KMS-11 (cell line): ENCODE measurements around the gene STAC.

Experiments used
- H2AFZ ChIP-seq: fragments of 200-600 bp; sonication (generic); 2 replicates; pipeline ENCODE4 v1.6.1; 2016; ENCODE audit warnings: antibody characterized with exemption, mixed run types, low read depth
- H3K27ac ChIP-seq: fragments of 200-600 bp; sonication (generic); 2 replicates; pipeline ENCODE4 v1.6.1; 2016; ENCODE audit warnings: mild to moderate bottlenecking, mixed run types
- H3K27me3 ChIP-seq: fragments of 200-600 bp; sonication (generic); 2 replicates; pipeline ENCODE4 v1.6.1; 2017; ENCODE audit warnings: mild to moderate bottlenecking, low read depth, mixed run types, moderate library complexity; ENCODE audit not compliant: insufficient read depth
- H3K36me3 ChIP-seq: fragments of 200-600 bp; sonication (generic); 2 replicates; pipeline ENCODE4 v1.6.1; 2017; ENCODE audit warnings: mild to moderate bottlenecking, mixed run types; ENCODE audit not compliant: insufficient read depth
- H3K4me1 ChIP-seq: fragments of 200-600 bp; sonication (generic); 2 replicates; pipeline ENCODE4 v1.6.1; 2016; ENCODE audit warnings: mild to moderate bottlenecking, low read depth, mixed run types; ENCODE audit not compliant: poor library complexity, severe bottlenecking
- H3K4me2 ChIP-seq: fragments of 200-600 bp; sonication (generic); 2 replicates; pipeline ENCODE4 v1.7.0; 2016; ENCODE audit warnings: mild to moderate bottlenecking, mixed run types
- H3K4me3 ChIP-seq: fragments of 200-600 bp; sonication (generic); IDR thresholded peaks from 2 replicates; pipeline ENCODE4 v1.6.1; 2017; ENCODE audit warnings: low read depth, low read length, mixed read lengths; ENCODE audit not compliant: insufficient read depth
- H3K79me2 ChIP-seq: fragments of 200-600 bp; sonication (generic); 2 replicates; pipeline ENCODE4 v1.6.1; 2016; ENCODE audit warnings: low read depth, mixed run types; ENCODE audit not compliant: insufficient read depth
- H3K9ac ChIP-seq: fragments of 200-600 bp; sonication (generic); 2 replicates; pipeline ENCODE4 v1.6.1; 2016; ENCODE audit warnings: mild to moderate bottlenecking, mixed run types
- H4K20me1 ChIP-seq: fragments of 200-600 bp; sonication (generic); 2 replicates; pipeline ENCODE4 v1.6.1; 2016; ENCODE audit warnings: mild to moderate bottlenecking, mixed run types; ENCODE audit not compliant: insufficient read depth
- CTCF ChIP-seq: fragments of 200-600 bp; sonication (generic); conservative IDR thresholded peaks from 2 replicates; pipeline ENCODE4 v1.6.1; 2017; ENCODE audit warnings: low read depth, mild to moderate bottlenecking, antibody characterized with exemption, low read length, moderate library complexity, mixed read lengths

The STAC gene

GRCh38 chr3:36364260-36364659 lies 16.0 kb upstream of the STAC start:
- no peaks in the 10 kb centered on the region for H3K79me2 ChIP-seq
- no peak for TF ChIP-seq CTCF
- no peaks in the 10 kb centered on the region for H3K4me1 ChIP-seq
- H3K4me2 ChIP-seq: no peak overlapping the region
- H3K4me3 ChIP-seq: no peak overlapping the region
- H2AFZ ChIP-seq: no peak overlapping the region
- no peak overlapping the region for H3K9ac ChIP-seq
- no peak overlapping the region for H3K27ac ChIP-seq
- H3K36me3 ChIP-seq: no peaks in the 10 kb centered on the region
- no peaks in the 10 kb centered on the region for H3K27me3 ChIP-seq
- no peaks in the 10 kb centered on the region for H4K20me1 ChIP-seq

GRCh38 chr3:36365829-36366228 lies 14.5 kb upstream of the STAC start:
- Histone ChIP-seq H2AFZ (no peak overlapping the region), H3K36me3 (no peaks in the 10 kb centered on the region), H3K4me2 (no peak overlapping the region), H4K20me1 (no peaks in the 10 kb centered on the region), H3K9ac (no peak overlapping the region), H3K79me2 (no peaks in the 10 kb centered on the region), H3K4me1 (no peaks in the 10 kb centered on the region), H3K27me3 (no peaks in the 10 kb centered on the region), H3K27ac (no peak overlapping the region), H3K4me3 (no peak overlapping the region)
- TF ChIP-seq CTCF: no peak

GRCh38 chr3:36366308-36366707 lies 14.0 kb upstream of the STAC start:
- H3K9ac ChIP-seq: no peak overlapping the region
- no peaks in the 10 kb centered on the region for H3K4me1 ChIP-seq
- no peak overlapping the region for H2AFZ ChIP-seq
- no peaks in the 10 kb centered on the region for H3K27me3 ChIP-seq
- no peak overlapping the region for H3K4me3 ChIP-seq
- no peaks in the 10 kb centered on the region for H3K79me2 ChIP-seq
- H3K4me2 ChIP-seq: no peak overlapping the region
- H4K20me1 ChIP-seq: no peaks in the 10 kb centered on the region
- H3K36me3 ChIP-seq: no peaks in the 10 kb centered on the region
- TF ChIP-seq CTCF: no peak
- no peak overlapping the region for H3K27ac ChIP-seq

- Histone ChIP-seq H2AFZ (no peak overlapping the region), H3K9ac (no peak overlapping the region), H3K79me2 (no peaks in the 10 kb centered on the region), H3K4me1 (no peaks in the 10 kb centered on the region), H3K27ac (no peak overlapping the region), H4K20me1 (no peaks in the 10 kb centered on the region), H3K27me3 (no peaks in the 10 kb centered on the region), H3K36me3 (no peaks in the 10 kb centered on the region), H3K4me2 (no peak overlapping the region), H3K4me3 (no peak overlapping the region)
- TF ChIP-seq CTCF: no peak
These were observed 12.3 kb upstream of the STAC start for GRCh38 chr3:36367912-36368573.
